T47D (cell line): ENCODE measurements around the gene HEATR5A.
"Not testable (repeated sequence)": the region's sequence is repeated elsewhere in the genome, so short reads cannot be mapped to it uniquely, and the experiment has no call there.

ENCODE experiments used
- DNase-seq, 2 experiments: peaks; one replicate each; pipeline versions ENCODE4 v3.0.0 to v3.0.0-alpha.2; 2011 to 2012; ENCODE audit warnings: low read depth in 1 of 2, low spot score in 1 of 2
- JUND ChIP-seq: IDR thresholded peaks from 2 replicates; pipeline ENCODE4 v1.6.1; 2012; ENCODE audit warnings: low read depth
- in situ Hi-C: cut with HindIII; loops from 2 replicates; pipeline ENCODE4 v1.10.0; 2016; ENCODE audit warnings: low sequenced_read_pairs, low pct_unique_long_range_greater_than_20kb

HEATR5A gene

DNA sequence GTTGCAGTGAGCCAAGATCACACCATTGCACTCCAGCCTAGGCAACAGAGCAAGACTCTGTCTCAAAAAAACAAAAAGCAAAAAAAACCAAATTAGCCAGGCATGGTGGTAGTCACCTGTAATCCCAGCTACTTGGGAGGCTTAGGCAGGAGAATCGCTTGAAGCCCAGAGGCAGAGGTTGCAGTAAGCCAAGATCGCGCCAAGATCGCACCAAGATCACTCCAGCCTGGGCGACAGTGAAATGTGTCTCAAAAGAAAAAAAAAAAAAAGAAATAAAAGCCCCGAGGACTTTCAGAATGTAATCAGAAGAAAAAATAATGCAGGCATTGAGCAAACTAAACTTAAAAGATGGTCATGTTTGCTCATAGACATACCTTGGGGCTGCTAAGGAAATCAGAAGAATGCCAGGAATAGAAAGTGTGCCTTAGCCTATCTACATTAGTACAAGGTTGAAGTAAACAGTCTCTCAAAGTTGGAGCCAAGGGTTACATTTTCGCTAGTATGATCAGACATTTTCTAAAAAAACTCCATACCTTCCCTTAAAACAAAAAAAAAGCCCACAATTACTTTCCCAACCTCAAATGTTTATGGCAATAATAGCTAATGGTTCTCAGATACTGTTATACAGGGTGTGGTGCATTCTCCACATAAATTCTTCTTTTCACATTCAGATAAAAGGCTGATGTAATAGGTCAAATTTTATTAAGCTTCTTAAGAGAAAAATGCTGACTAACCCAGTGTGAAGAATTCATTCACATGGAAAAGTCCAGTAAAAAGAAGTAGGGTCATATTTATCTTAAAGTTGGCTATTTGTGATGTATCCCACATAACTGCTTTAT lies 21.1 kb upstream of the HEATR5A start:
- DNase-seq: no peak
- no peak for TF ChIP-seq JUND
- in situ Hi-C loops: no loop called here

DNA sequence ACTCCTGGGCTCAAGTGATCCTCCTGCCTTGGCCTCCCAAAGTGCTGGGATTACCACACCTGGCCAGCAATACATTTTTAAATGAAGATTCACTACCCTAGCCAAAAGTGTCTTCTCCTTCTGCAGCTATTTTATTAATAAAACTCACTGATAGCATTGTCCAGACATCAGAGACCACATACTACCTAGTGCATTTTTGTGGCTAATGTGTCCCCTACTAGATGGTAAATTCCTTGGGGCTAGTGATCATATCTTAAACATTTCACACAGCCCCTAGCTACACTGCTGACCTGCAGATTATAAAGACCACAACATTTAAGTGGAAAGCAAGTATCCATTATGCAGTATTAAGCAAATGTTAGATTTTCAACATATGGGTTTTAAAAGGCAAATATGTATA lies 19.9 kb upstream of the HEATR5A start:
- no peak for TF ChIP-seq JUND
- no peak for DNase-seq
- in situ Hi-C loops: no loop called here

GRCh38 chr14:31439561-31439960 lies 19.2 kb upstream of the HEATR5A start:
- no peak for DNase-seq
- in situ Hi-C loops: no loop called here
- no peak for TF ChIP-seq JUND

GRCh38 chr14:31437045-31437691 lies 16.8 kb upstream of the HEATR5A start:
- in situ Hi-C loops, DNase-seq: not testable (repeated sequence)

DNA sequence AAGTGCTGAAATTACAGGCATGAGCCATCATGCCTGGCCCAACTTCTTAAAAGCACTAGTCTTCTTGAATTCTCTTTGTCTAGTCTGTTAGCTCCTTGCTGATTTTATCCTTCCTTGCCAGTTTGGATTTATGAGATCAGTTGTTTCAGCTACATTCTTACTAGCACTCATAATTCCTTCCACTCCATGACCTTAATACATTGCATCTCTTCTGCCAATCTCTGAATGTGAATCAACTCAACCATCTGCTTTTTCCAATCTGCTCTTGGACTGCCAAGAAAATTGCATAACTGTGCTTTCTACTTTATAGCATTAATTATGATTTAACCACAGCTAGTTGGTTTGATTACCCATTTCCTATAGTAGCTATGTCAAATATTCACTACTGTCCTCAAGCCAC lies 14.9 kb upstream of the HEATR5A start:
- DNase-seq: no peak
- in situ Hi-C loops: no loop called here
- no peak for TF ChIP-seq JUND

- TF ChIP-seq JUND: no peak
- in situ Hi-C loops: no loop called here
Observed at GRCh38 chr14:31430634-31431264, 10.4 kb upstream of the HEATR5A start.

DNA sequence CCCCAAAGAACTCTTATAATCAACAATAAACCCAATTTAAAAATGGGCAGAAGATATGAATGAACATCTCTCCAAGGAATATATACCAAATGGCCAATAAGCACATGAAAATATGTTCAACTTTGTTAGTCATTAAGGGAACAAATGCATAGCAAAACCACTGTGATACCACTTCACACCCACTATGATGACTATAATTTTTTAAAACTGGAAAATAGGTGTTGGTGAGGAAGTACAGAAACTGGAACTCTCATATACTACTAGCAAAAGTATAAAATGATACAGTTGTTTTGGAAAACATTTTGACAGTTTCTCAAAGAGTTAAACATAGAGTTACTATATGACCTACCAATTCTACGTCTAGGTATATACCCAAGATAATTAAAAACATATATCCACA lies 9.4 kb upstream of the HEATR5A start:
- in situ Hi-C loops: no loop called here
- DNase-seq: no peak
- TF ChIP-seq JUND: no peak

More at GRCh38 chr14:31430634-31431264, 10.4 kb upstream of the HEATR5A start:
- DNase-seq: no peak

GRCh38 chr14:31428011-31428410 lies 7.7 kb upstream of the HEATR5A start:
- no peak for TF ChIP-seq JUND
- DNase-seq: no peak

GRCh38 chr14:31426663-31427062 lies 6.3 kb upstream of the HEATR5A start:
- no peak for TF ChIP-seq JUND
- no peak for DNase-seq
- in situ Hi-C loops: no loop called here

More at GRCh38 chr14:31428011-31428410, 7.7 kb upstream of the HEATR5A start:
- in situ Hi-C loops: no loop called here

GRCh38 chr14:31425905-31426304 lies 5.6 kb upstream of the HEATR5A start:
- no peak for DNase-seq
- in situ Hi-C loops: no loop called here
- TF ChIP-seq JUND: no peak

DNA sequence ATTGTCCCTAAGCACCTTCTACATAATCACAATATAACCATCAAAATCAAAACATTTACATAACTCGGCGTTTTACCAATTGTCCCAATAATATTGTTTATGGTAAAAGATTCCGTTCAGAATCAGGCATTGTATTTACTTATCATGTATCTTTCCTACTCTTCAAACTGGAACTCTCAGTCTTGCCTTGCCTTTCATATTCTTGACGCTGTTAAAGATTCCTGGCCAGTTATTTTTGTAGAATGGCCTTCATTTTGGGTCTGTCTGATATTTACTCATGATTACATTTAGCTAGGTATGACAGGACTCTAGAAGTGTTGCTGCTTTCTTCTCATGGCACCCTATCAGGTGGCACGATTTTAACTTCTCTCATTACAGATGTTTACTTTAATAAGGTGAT lies 850 bp upstream of the HEATR5A start:
- no peak for TF ChIP-seq JUND
- in situ Hi-C loops: no loop called here
- no peak for DNase-seq

- in situ Hi-C loops: no loop called here
- DNase-seq: peak; percentile 77 to 83
- TF ChIP-seq JUND: no peak
Observed at GRCh38 chr14:31419967-31420318, 407 bp downstream of the HEATR5A start.
